HG02642 (cell line): ENCODE results near the gene CALCOCO1.
"Not testable (repeated sequence)": the region's sequence is repeated elsewhere in the genome, so short reads cannot be mapped to it uniquely, and the experiment has no call there.

ENCODE experiments used
- ATAC-seq: cut with Tn5 transposase; IDR thresholded peaks from one replicate; pipeline ENCODE4 v1.9.1; 2021; ENCODE audit warnings: mild to moderate bottlenecking; ENCODE audit not compliant: unreplicated experiment, poor library complexity

Gene CALCOCO1

GRCh38 chr12:53736592-53736991 is 9.3 kb upstream of the CALCOCO1 start:
- no peak for ATAC-seq

GRCh38 chr12:53735556-53735955 is 8.3 kb upstream of the CALCOCO1 start:
- ATAC-seq, result no peak

- ATAC-seq, result no peak
Measured at GRCh38 chr12:53734425-53734824, 7.2 kb upstream of the CALCOCO1 start.

GRCh38 chr12:53733807-53734200 is 6.6 kb upstream of the CALCOCO1 start:
- ATAC-seq, result no peak

- ATAC-seq, result no peak
Measured at GRCh38 chr12:53733051-53733806, 6.0 kb upstream of the CALCOCO1 start.

GRCh38 chr12:53729644-53730043 is 2.4 kb upstream of the CALCOCO1 start:
- no peak for ATAC-seq

GRCh38 chr12:53728206-53728605 is 954 bp upstream of the CALCOCO1 start:
- no peak for ATAC-seq

GRCh38 chr12:53726946-53727309 is 324 bp downstream of the CALCOCO1 start:
- no peak for ATAC-seq

GRCh38 chr12:53726341-53726740 is 911 bp downstream of the CALCOCO1 start:
- no peak for ATAC-seq

- ATAC-seq, result no peak
Measured at GRCh38 chr12:53725824-53726223, 1.4 kb downstream of the CALCOCO1 start.

GRCh38 chr12:53722450-53723041 is 4.7 kb downstream of the CALCOCO1 start:
- no peak for ATAC-seq

- no peak for ATAC-seq
Measured at GRCh38 chr12:53720946-53721345, 6.3 kb downstream of the CALCOCO1 start.

- no peak for ATAC-seq
Measured at GRCh38 chr12:53719649-53720048, 7.6 kb downstream of the CALCOCO1 start.

- ATAC-seq, result not testable (repeated sequence)
Measured at GRCh38 chr12:53718567-53718966, 8.7 kb downstream of the CALCOCO1 start.

- ATAC-seq, result no peak
Measured at GRCh38 chr12:53717319-53717718, 9.9 kb downstream of the CALCOCO1 start.

GRCh38 chr12:53714004-53714403 is 13.2 kb downstream of the CALCOCO1 start:
- no peak for ATAC-seq

GRCh38 chr12:53713516-53713915 is 13.7 kb downstream of the CALCOCO1 start:
- ATAC-seq, result no peak

GRCh38 chr12:53712059-53712643 is 15.1 kb downstream of the CALCOCO1 start:
- no peak for ATAC-seq

- ATAC-seq, result no peak
Measured at GRCh38 chr12:53710091-53710490, 17.2 kb downstream of the CALCOCO1 start.

- ATAC-seq, result no peak
Measured at GRCh38 chr12:53709671-53710070, 17.6 kb downstream of the CALCOCO1 start.

GRCh38 chr12:53706080-53706479 is 21.2 kb downstream of the CALCOCO1 start:
- ATAC-seq, result no peak

GRCh38 chr12:53703756-53704155 is 23.5 kb downstream of the CALCOCO1 start:
- ATAC-seq, result no peak
